Esophagus (tissue), 2 donors: ENCODE results near the gene ANXA8L1. TPM values are rescaled to one million over a fixed set of nuclear protein-coding genes. Genes with fewer than 3 reads are reported as not detected.
"Not testable (repeated sequence)": the region's sequence is repeated elsewhere in the genome, so short reads cannot be mapped to it uniquely, and the experiment has no call there.

Experiments
- H3K27ac ChIP-seq, 2 donors: one replicate each; pipeline ENCODE4 v1.5.1; 2013; ENCODE audit warnings: low read depth in 2 of 2, mild to moderate bottlenecking in 2 of 2, inconsistent platforms in 1 of 2, low read length in 1 of 2, moderate library complexity in 1 of 2
- H3K27me3 ChIP-seq, 2 donors: one replicate each; pipeline ENCODE4 v1.6.1; 2013; ENCODE audit warnings: low read length in 2 of 2, control low read depth in 1 of 2, mild to moderate bottlenecking in 1 of 2; ENCODE audit not compliant: insufficient read depth in 2 of 2, control insufficient read depth in 1 of 2
- H3K36me3 ChIP-seq, 2 donors: one replicate each; pipeline ENCODE4 v1.6.1; 2013; ENCODE audit warnings: low read length in 1 of 2; ENCODE audit not compliant: control insufficient read depth in 2 of 2, insufficient read depth in 2 of 2
- H3K4me1 ChIP-seq, 2 donors: one replicate each; pipeline ENCODE4 v1.6.1; 2013; ENCODE audit warnings: low read length in 1 of 2; ENCODE audit not compliant: control insufficient read depth in 2 of 2, insufficient read depth in 2 of 2
- H3K4me3 ChIP-seq, 2 donors: one replicate each; pipeline ENCODE4 v1.5.1; 2013; ENCODE audit warnings: low read length in 2 of 2, mild to moderate bottlenecking in 2 of 2, low read depth in 1 of 2, moderate library complexity in 1 of 2
- H3K9me3 ChIP-seq, 2 donors: one replicate each; pipeline ENCODE4 v1.6.1; 2013; ENCODE audit warnings: mild to moderate bottlenecking in 2 of 2, low read depth in 1 of 2, low read length in 1 of 2, moderate library complexity in 1 of 2; ENCODE audit not compliant: control insufficient read depth in 2 of 2, insufficient read depth in 1 of 2
- WGBS, 2 donors: extraction: QIAGEN DNeasy Blood & Tissue Kit; methylation state at CpG; one replicate each; pipeline ENCODE4 v1.1.7; 2013; 5-methylcytosine and 5-hydroxymethylcytosine counted together
- polyA plus RNA-seq, 2 donors: library from polyadenylated mRNA; stranded (reverse); fragments of 200-250 nt; gene quantifications; one replicate each; pipeline ENCODE4 v1.2.3, GENCODE V29; 2013
- donor health status: healthy with polysubstance abuse.
- donor health status: Bipolar disorder and iron deficiency.

The ANXA8L1 gene
- polyA plus RNA-seq, 2 donors: 180 to 279 TPM

- H3K27ac ChIP-seq, H3K36me3 ChIP-seq, H3K9me3 ChIP-seq, H3K4me1 ChIP-seq, H3K27me3 ChIP-seq, H3K4me3 ChIP-seq: not testable (repeated sequence)
- WGBS, 2 donors: 41 to 67% methylated on average over 4 of the region's 13 CpGs
Measured at GRCh38 chr10:46419570-46420379, 44.2 kb downstream of the ANXA8L1 start.

GRCh38 chr10:46423550-46423949, 48.0 kb downstream of the ANXA8L1 start:
- not testable (repeated sequence) for H3K4me3 ChIP-seq, H3K36me3 ChIP-seq, H3K4me1 ChIP-seq, H3K27me3 ChIP-seq, H3K9me3 ChIP-seq, H3K27ac ChIP-seq
- no CpG with 5 or more reads among the region's 2 CpGs for WGBS, 2 donors

DNA sequence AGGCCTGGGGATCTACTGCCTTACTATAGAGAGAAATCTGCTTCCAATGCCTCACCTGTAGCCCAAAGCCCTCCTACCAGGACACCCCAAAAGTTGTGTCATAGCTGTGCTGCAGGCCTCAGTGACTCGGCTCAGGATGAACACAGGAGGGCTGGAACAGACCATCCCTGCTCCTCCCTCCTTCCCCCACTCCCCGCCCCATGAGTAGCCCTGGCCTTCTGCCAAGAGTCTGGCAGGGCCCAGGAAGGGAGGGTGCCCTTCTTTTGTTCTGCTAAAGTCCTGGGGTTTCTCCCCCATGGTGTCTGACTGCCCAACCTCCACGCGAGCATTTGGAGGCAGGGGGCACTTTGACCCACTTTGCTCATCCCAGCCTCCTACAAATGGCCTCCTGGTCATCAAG, 65.4 kb downstream of the ANXA8L1 start:
- not testable (repeated sequence) for H3K27ac ChIP-seq, H3K4me1 ChIP-seq, H3K27me3 ChIP-seq, H3K36me3 ChIP-seq, H3K4me3 ChIP-seq, H3K9me3 ChIP-seq
- no CpG with 5 or more reads among the region's 4 CpGs for WGBS, 2 donors

Other genes with a start within 250 kb of the ANXA8L1 start
- gene ANTXRL, start 88.8 kb upstream of the ANXA8L1 start, polyA plus RNA-seq: under 1 TPM in 1 of 2 donors, not detected in 1; 0.12 TPM
- gene NPY4R, start 90.2 kb downstream of the ANXA8L1 start, polyA plus RNA-seq: under 1 TPM; 0.06 to 0.10 TPM
- gene GPRIN2, start 180.9 kb downstream of the ANXA8L1 start, polyA plus RNA-seq: 1 to 10 TPM; 3.1 to 6.2 TPM
- 1 to 10 TPM; 1.2 to 2.1 TPM for gene SYT15, start 203.4 kb downstream of the ANXA8L1 start, polyA plus RNA-seq